CD4-positive, alpha-beta T cell treated with Interleukin-6 for 4 hours (primary cell): ENCODE results near the gene MLXIP.
A peak's percentile ranks its signal among the peaks of the same experiment; 100 is the strongest.
"Not testable (repeated sequence)": the region's sequence is repeated elsewhere in the genome, so short reads cannot be mapped to it uniquely, and the experiment has no call there.

Experiments used
- DNase-seq: peaks from one replicate; pipeline ENCODE4 v3.0.0-alpha.2; 2020; ENCODE audit warnings: mixed read lengths

Gene MLXIP, protein sequence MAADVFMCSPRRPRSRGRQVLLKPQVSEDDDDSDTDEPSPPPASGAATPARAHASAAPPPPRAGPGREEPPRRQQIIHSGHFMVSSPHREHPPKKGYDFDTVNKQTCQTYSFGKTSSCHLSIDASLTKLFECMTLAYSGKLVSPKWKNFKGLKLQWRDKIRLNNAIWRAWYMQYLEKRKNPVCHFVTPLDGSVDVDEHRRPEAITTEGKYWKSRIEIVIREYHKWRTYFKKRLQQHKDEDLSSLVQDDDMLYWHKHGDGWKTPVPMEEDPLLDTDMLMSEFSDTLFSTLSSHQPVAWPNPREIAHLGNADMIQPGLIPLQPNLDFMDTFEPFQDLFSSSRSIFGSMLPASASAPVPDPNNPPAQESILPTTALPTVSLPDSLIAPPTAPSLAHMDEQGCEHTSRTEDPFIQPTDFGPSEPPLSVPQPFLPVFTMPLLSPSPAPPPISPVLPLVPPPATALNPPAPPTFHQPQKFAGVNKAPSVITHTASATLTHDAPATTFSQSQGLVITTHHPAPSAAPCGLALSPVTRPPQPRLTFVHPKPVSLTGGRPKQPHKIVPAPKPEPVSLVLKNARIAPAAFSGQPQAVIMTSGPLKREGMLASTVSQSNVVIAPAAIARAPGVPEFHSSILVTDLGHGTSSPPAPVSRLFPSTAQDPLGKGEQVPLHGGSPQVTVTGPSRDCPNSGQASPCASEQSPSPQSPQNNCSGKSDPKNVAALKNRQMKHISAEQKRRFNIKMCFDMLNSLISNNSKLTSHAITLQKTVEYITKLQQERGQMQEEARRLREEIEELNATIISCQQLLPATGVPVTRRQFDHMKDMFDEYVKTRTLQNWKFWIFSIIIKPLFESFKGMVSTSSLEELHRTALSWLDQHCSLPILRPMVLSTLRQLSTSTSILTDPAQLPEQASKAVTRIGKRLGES

DNA sequence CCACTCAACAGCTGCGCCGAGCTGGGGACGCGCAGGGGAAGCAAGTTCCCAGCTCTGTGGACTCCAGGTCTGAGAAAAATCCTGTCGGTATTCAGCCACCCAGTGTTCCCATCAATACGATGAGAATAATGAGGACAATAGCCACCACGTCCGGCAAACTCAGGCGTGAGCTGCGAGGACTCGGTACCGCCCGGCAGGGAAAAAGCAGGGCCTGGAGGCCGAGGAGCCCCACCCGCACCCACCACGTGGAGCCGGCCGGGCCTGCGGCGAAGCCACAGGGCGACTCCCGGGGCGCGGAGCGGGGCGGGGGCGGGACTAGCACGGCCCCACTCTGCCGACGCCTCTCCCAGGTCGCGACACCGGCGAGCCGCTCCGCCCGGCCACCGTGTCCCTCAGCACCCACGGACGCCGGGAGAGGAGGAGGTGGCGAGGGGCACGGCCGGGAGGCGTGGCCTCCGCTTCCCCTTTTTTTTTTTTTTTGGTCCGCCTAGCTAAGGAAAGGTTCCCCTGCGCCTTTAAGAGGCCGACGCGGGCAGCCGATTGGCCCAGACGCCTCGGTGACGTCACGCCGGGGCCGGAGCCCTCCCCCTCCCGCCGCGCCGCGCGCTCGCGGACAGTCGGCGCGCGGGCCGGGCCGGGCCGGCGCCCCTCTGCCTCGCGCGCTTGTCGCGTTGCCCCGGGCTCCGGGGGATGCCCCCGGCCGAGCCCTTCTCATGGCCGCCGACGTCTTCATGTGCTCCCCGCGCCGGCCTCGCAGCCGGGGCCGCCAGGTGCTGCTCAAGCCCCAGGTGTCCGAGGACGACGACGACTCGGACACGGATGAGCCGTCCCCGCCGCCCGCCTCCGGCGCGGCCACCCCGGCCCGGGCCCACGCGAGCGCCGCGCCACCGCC lies at the start of gene MLXIP:
MLXIP (plus strand) TSS at position 616 of the 892 bp plus-strand sequence; CDS start at position 714, 98 bp downstream.
- peak; percentile 91 for DNase-seq

DNA sequence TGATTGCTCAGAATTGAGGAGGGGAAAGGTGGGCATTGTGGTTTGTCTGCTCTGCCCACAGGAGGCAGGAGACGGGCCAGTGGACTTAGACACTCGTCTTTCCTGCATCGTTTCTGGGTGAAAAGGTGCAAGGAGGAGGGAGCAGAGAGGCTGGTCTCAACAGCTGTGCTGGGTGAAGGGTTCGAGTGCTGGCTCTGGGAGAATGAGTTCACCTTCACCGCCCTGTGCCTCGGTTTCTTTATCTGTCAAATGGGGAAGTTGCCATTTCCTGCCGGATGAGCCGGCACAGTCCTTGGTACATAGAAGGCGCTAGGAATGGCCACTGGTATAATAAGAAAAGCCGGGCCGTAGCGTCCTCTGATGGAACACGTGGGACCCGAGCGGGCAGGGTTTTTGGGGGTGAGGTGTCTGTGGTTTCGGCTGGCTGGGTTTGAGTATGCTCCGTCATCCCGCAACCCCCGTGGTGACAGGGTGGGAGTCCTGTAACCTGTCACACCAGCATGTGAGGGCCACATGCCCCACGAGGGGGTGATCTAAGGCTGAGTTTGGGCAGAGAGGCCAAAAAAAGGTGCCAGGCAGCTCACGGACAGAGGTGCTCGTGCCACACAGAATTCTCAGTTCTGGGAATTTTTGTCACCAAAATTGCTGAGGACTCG lies 49.5 kb upstream of the MLXIP start:
- no peak for DNase-seq

DNA sequence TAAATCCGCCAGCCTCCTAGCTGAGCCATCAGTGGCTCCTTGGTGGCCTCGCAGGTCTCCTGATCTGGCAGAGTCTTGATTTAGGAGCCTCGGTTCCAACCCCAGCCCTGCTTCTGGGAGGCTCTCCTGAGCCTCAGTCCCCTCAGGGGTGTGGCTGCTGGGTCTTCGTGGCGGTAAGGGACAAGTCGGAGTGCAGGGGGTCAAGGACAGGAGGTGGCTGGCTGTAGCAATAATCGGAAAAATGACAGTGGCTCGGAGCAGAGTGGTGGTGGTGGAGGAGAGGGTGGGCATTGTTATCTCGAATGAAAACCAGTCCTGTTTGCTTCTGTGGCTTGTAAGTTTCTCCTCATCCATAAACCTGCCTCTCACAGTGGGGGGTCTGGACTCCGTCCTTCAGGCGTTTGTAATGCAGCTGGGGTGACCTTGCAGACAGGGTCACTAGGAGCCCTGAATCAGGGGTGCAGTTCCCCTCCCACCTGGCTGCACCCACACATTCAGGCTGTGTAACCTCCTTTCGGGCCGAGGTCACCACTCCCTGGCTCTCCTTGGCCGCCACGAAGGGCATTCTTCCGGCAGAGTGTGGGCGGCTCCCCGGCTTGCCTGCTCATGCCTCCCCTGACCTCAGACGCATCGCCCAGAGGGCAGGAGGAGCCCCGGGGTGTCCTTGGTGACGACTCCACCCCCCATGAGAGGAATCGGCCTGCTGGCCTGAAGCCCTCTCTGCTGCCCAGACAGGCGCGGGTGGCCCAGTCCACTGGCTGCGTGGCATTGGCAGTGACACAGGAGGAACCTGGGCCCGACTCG lies 48.7 kb upstream of the MLXIP start:
- no peak for DNase-seq

DNA sequence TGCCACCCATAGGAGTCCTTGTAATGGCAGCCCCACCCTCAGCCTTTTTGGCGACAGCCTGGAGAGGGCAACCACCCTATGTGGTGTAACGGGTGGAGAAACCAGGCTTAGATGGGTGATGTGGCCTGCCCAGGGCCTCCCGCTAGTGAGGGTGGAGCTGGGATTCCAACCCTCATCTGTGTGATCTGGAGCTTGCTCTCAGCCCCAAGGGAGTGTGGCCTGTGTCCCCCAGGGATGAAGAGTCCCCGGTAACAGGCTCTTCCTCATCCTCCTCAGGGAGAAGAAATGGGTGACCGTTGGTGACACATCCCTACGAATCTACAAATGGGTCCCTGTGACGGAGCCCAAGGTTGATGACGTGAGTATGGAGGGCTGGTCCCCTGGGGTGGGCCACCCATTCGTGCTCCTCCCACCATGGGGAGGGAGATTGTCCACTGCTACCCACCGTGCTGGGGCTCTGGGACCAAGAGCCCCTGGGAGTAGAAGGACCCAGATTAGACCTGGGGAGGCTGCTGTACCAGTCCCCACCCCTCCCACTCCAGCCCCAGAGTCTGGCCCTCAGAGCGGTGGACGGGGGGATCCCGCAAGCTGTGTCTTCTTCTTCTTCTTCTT lies 48.0 kb upstream of the MLXIP start:
- DNase-seq = no peak

DNA sequence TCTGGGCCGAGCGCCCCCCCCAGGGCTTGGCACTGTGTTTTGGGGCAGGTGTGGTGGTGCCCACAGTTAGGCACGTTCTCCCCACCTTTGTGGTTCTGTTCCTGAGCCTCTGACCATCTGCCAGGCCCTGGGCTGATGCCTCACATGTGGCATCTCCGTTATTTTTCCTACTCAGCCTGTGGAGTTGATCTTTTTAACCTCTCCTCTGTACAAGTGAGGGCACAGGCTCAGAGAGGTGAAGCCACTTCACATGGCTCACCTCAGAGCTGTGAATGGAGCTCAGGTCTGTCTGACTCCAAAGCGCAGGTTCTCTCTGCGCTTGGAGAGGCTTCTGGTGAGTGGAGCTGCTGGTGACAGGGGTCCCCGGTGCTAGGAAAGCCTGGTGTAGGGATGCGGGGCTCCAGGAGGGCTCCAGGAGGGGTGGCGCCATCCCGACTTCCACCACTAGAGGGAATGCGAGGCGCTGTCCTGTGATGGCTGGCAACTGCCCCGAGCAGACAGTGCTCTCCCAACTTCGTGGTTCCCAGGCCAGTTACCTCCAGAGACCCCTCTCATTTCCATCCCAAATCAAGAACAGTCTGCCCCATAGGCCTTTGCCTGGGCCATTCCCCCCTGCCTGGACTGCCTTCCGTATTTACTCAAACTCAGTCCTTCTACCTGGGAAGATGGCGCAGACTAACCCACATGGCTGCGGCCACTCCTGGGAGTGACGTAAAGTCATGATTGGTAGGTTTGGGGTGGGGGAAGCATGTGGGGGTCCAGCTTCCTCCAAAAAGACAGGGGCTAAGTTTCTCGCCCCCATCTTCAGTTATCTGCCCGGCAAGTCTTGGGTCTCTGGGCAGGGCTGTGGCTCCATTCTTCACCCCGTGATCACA lies 47.0 kb upstream of the MLXIP start:
- peak; percentile 62 for DNase-seq

DNA sequence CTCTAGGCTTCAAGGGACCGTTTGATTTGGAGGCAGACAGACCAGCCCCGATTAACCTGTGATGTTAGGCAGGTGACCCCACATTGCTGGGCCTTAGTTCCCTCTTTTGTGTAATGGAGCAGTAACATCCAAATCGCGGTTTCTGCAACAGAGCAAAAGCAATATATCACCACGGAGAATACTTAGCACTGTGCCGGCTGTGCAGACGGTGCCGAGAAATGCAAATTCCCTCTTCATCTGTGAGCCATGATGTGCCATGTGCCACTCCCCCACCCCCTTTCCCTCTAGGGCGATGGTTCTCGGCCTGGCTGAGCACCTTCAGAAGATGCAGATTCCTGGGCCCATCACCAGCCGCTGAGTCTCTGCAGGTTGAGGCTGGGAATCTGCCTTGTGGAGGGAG lies 46.0 kb upstream of the MLXIP start:
- no peak for DNase-seq

DNA sequence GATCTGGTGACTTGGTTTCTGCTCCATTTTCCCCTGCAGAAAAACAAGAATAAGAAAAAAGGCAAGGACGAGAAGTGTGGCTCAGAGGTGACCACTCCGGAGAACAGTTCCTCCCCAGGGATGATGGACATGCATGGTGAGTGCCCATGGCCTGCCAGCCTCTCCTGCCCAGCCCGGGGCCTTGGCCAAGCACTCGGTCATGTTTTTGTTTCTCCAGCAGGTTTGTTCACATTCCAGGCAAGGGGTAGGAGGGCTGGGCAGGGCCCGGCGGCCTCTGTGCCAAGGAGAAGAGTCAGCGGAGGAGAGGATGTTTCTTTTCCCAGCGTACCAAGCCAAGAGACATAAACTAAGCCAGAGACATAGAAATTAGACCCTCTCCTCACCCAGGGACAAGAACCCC lies 43.3 kb upstream of the MLXIP start:
- no peak for DNase-seq

DNA sequence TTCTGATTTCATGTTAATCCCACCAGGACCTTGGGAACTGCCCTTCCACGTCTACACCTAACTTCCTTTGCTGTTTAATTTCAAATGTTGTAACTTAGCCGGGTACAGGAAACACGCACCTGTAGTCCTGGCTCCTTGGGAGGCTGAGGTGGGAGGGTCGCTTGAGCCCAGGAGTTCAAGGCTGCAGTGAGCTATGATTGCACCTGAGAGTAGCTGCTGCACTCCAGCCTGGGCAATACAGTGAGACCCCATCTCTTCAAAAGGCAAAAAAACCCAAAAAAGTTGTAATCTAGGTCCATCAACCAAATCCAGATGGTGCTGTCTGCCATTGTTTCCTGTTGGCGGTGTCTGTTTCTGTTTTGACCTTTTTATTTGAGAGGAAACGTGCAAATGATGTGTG lies 42.4 kb upstream of the MLXIP start:
- DNase-seq = no peak

DNA sequence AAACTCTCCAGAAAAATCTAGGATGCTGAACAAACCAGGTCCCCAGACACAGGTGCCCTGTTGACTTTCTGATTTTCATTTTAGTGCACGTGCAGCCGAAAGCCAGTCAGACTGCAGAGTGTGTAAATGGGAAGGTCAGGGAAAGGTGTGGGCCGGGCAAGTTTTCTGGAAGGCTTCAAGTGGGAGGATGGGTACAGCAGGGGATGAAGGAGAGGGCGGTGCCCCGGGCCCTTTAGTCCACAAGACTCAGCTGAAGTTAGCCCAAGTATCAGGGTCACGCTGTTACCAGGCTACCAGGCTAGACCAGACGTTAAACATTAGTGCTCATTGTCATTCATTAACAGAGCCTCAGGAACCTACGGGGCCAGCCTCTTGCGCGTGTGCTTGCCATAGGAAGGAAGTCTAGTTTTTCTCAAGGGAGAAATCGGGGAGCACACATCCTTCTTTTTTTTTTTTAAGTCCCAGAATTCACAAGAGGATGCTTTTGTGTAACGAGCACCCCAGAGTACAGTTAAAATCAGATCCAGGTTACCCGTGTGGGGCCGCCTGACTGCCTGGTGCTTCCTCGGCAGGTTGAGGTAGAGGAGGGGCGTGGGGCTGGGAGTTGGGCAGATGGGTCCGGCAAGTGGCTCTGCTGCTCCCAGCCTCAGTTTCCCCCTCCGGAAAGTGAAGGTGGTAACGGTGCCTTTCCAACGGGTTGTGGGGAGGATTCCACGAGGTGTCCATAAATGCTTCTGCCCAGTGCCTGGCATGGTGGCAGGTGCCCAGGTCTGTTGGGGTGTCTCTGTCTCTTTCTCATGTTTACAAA lies 37.8 kb upstream of the MLXIP start:
- DNase-seq = no peak

DNA sequence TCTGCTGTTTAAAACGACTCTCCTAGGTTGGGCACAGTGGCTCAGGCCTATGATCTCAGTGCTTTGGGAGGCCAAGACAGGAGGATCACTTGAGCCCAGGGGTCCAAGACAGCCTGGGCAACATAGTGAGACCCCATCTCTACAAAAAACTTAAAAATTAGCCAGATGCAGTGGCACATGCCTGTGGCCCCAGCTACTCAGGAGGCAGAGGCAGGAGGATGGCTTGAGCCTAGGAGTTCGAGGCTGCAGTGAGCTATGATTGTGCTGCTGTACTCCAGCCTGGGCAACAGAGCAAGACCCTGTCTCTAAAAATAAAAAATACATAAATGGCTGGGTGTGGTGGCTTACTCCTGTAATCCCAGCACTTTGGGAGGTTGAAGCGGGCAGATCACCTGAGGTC lies 37.1 kb upstream of the MLXIP start:
- not testable (repeated sequence) for DNase-seq

DNA sequence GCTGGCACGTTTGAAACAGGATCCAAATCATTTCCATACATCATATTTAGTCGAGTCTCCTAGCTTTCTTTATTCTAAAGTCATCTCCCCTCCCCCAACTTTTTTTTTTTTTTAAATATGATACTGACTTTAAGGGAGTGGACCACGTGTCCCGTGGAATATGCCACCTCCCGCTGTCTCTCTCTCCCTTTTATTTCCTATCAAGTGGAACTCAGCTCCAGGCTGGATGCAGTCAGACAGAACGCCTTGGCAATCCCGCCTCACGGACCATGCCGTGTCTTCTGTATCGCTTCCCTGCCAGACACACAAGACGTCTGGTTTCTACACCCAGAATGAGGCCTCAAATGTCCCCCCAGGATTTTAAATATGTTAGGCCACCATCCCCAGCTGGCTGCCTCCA lies 35.6 kb upstream of the MLXIP start:
- no peak for DNase-seq

DNA sequence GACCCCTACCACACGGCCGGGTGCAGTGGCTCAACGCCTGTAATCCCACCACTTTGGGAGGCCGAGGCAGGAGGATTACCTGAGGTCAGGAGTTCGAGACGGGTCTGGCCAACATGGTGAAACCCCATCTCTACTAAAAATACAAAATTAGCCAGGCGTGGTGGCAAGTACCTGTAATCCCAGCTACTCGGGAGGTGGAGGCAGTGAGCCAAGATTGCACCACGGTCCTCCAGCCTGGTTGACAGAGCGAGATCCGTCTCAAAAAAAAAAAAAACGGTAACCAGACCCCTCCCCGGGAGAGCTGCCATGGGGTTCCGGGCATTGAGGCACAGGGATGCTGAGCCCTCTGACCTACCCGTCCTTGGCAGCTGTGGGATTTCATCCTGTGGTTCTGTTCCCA lies 35.1 kb upstream of the MLXIP start:
- no peak for DNase-seq

DNA sequence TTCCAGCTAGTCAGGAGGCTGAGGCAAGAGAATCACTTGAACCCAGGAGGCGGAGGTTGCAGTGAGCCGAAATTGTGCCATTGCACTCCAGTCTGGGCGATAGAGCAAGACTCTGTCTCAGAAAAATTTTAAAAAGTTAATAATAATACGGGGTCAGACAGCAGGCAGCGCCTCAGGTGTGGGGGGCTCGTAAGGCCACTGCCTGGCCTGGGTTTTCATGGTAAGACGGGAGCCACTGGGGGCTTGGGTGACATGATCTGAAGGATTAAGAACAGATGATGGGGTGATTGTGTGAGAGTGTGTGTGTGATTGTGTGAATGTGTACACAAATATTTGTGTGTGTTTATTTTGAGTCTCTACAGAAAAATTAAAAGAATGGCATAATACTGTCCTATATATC lies 33.3 kb upstream of the MLXIP start:
- no peak for DNase-seq

DNA sequence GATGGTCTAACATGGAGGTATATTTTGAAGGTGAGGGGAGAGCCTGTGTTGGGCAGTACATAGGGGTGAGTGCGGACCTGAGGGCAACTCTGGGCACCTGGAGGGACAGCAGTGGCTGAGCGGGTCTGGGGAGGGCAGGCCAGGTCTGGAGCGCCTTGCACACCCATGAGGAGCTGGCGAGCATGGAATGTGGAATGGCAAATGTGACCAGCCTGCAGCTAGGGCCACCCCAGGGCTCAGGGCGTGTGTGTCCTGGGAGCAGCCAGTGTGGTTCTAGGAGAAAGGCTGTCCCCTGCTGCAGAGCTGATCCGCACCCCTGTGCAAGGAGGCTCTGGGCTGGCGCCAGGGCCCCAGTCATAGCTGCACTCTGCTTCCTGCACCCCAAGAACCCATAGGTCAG lies 32.4 kb upstream of the MLXIP start:
- no peak for DNase-seq

DNA sequence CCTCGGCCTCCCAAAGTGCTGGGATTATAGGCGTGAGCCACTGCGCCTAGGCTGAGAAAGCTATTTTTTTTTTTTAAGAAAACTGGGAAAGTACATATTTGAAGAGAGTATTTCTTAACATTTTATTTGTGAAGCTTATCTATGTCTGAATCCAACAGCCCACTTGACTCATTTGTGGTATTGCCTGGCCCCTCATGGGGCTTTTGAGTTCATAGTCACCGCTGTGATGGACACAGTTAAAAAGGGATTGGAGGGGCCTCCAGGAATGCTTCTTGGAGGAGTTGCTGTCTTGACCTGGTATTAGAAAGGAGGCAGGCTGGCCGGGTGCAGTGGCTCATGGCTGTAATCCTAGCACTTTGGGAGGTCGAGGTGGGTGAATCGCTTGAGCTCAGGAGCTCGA lies 30.4 kb upstream of the MLXIP start:
- DNase-seq = no peak

DNA sequence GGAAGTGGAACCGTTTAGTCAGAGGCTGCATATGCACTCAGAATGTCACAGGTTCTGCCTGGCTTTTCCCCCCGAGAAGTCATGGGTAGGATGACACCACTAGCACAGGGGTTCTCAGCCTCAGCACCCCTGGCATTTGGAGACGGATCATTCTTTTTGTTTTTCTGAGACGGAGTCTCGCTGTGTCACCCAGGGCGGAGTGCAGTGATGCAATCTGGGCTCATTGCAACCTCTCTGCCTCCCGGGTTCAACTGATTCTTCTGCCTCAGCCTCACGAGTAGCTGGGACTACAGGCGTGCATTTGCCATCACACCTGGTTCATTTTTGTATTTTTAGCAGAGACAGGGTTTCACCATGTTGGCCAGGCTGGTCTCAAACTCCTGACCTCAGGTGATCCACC lies 28.7 kb upstream of the MLXIP start:
- DNase-seq = no peak

DNA sequence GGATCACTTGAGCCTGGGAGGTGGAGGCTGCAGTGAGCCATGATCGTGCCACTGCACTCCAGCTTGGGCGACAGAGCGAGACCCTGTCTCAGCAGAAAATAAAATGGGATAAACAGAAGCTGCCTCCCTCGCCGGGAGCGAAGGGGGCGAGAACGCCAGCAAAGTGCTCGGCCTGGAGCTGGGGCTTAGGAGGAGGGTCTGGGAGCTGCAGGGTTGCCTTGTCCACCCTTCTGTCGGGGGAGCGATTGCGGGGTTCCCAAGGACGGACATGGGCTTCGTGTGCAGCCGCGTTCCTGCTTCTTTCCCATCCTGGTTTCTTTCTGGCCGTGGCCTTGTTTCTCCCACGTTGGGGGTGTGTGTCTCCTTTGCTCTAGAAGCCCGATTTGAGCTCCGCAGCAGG lies 27.9 kb upstream of the MLXIP start:
- no peak for DNase-seq

DNA sequence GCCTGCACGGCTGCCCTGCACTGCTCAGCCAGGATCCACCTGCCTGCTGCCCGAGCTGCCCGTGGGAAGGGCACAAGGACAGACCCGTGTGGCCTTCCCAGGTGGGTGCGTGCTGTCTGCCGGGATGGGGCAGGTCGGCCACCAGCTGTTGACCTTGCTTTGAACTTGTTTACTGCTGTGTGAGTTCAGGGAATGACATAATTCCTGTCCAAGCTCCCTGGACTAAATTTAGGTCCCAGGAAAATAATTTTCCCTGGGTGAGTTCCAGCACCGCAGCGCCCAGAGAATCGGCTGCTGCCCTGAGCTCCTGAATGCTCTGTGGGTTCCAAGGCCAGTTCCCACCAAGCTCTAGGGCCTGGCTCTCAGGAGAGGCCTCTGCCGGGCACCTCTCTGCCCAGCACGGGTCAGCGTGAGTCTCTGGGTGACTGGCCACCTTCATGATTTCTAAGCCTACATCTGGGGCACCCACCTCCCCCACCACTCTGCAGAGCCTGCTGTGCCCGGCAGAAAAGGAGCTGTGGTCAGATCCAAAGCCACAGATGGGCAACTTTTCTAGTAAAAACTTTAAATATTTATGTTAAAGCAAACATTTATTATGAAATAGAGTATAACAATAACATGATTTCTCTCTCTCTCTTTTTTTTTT lies 27.2 kb upstream of the MLXIP start:
- no peak for DNase-seq

DNA sequence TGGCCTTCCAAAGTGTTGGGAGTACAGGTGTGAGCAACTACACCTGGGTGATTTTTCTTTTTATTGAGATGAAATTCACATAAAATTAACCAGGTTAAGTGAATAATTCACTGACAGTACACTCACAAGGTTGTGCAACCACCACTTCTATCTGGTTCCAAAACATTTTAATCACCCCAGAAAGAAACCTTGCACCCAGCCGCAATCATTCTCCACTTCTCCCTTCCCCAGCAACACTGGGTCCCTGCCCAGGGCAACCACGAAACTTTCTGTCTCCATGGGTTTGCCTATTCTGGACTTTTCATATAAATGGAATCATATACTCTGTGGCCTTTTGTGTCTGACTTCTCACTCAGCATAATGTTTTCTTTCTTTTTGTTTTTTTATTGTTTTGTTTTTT lies 26.3 kb upstream of the MLXIP start:
- no peak for DNase-seq
